Endodermal cell (in vitro differentiated cells): ENCODE data around the gene MINPP1. TPM values are rescaled to one million over a fixed set of nuclear protein-coding genes. Genes with fewer than 3 reads are reported as not detected.
"Not testable (repeated sequence)": the region's sequence is repeated elsewhere in the genome, so short reads cannot be mapped to it uniquely, and the experiment has no call there.

Experiments
- DNase-seq: peaks from one replicate; pipeline ENCODE4 v3.0.0-alpha.2; 2017
- H3K27ac ChIP-seq: 2 replicates; pipeline ENCODE4 v1.5.1; 2013; ENCODE audit warnings: mild to moderate bottlenecking, low read depth, low read length, moderate library complexity
- H3K27me3 ChIP-seq: 2 replicates; pipeline ENCODE4 v1.6.1; 2013; ENCODE audit warnings: mild to moderate bottlenecking, low read length, moderate library complexity; ENCODE audit not compliant: insufficient read depth, control insufficient read depth, poor library complexity, severe bottlenecking
- H3K36me3 ChIP-seq: 2 replicates; pipeline ENCODE4 v1.7.0; 2013; ENCODE audit warnings: mild to moderate bottlenecking, low read length, moderate library complexity; ENCODE audit not compliant: control insufficient read depth, insufficient read depth
- H3K4me1 ChIP-seq: one replicate; pipeline ENCODE4 v1.7.0; 2013; ENCODE audit warnings: low read length; ENCODE audit not compliant: control insufficient read depth, insufficient read depth
- H3K4me3 ChIP-seq: 2 replicates; pipeline ENCODE4 v1.5.1; 2013; ENCODE audit warnings: mild to moderate bottlenecking, low read length, moderate library complexity
- H3K9ac ChIP-seq: 2 replicates; pipeline ENCODE4 v1.6.1; 2013; ENCODE audit warnings: mild to moderate bottlenecking, low read length, moderate library complexity; ENCODE audit not compliant: poor library complexity, severe bottlenecking; ENCODE audit errors: extremely low read depth
- H3K9me3 ChIP-seq: 2 replicates; pipeline ENCODE4 v1.6.1; 2013; ENCODE audit warnings: mild to moderate bottlenecking, low read length, moderate library complexity; ENCODE audit not compliant: control insufficient read depth
- H3K27ac Mint-ChIP-seq: 2 replicates; pipeline ENCODE4 v1.8.0; 2020; ENCODE audit warnings: mixed read lengths
- H3K27me3 Mint-ChIP-seq: 2 replicates; pipeline ENCODE4 v1.8.0; 2021; ENCODE audit warnings: mild to moderate bottlenecking, mixed read lengths; ENCODE audit not compliant: insufficient read depth
- H3K36me3 Mint-ChIP-seq: 2 replicates; pipeline ENCODE4 v1.8.0; 2020; ENCODE audit warnings: low read depth, mixed read lengths
- H3K4me1 Mint-ChIP-seq: 2 replicates; pipeline ENCODE4 v1.8.0; 2020; ENCODE audit warnings: mixed read lengths
- H3K4me3 Mint-ChIP-seq: 2 replicates; pipeline ENCODE4 v1.8.0; 2020; ENCODE audit warnings: mild to moderate bottlenecking, moderate library complexity, mixed read lengths
- H3K9me3 Mint-ChIP-seq: 2 replicates; pipeline ENCODE4 v1.8.0; 2020; ENCODE audit warnings: mild to moderate bottlenecking, mixed read lengths
- WGBS, 2 experiments: methylation state at CpG; one replicate each; pipeline versions ENCODE4 v1.1.5 to v1.1.7; 2013; ENCODE audit warnings: missing lambda C conversion rate in 2 of 2, mixed read lengths in 1 of 2; ENCODE audit not compliant: insufficient coverage in 1 of 2, insufficient read length in 1 of 2; 5-methylcytosine and 5-hydroxymethylcytosine counted together
- long read RNA-seq, 4 experiments: library from polyadenylated mRNA in 2 of 4; library from RNA in 1 of 4; library from capped mRNA in 1 of 4; stranded (forward) in 3 of 4; unstranded in 1 of 4; transcript quantifications; one replicate each; pipeline ENCODE4 v2.0.0, GENCODE V29; 2020 to 2021; ENCODE audit warnings: inconsistent platforms in 1 of 4
- polyA plus RNA-seq, 2 experiments: library from polyadenylated mRNA; stranded (reverse); fragments of 50-300 nt; gene quantifications; one replicate each; pipeline ENCODE4 v1.2.3, GENCODE V29; 2013
- total RNA-seq, 2 donors: library from RNA; stranded (reverse); fragmentation: NEBNext Ultra II Directional in 1 of 2; extraction: Animal tissue kit (Norgen Biotek cat#: 25700) in 1 of 2; gene quantifications; 2 replicates in 1 of 2; 3 replicates in 1 of 2; pipeline ENCODE4 v1.2.1, GENCODE V29; 2021
- TF ChIP-seq, protein P1 (sequence below): fragments of 200-600 bp; sonication (generic); conservative IDR thresholded peaks from 2 replicates; pipeline ENCODE4 v1.5.0; 2021; ENCODE audit warnings: antibody characterized with exemption, mild to moderate bottlenecking

Gene MINPP1, protein sequence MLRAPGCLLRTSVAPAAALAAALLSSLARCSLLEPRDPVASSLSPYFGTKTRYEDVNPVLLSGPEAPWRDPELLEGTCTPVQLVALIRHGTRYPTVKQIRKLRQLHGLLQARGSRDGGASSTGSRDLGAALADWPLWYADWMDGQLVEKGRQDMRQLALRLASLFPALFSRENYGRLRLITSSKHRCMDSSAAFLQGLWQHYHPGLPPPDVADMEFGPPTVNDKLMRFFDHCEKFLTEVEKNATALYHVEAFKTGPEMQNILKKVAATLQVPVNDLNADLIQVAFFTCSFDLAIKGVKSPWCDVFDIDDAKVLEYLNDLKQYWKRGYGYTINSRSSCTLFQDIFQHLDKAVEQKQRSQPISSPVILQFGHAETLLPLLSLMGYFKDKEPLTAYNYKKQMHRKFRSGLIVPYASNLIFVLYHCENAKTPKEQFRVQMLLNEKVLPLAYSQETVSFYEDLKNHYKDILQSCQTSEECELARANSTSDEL
- total RNA-seq, result 10 to 100 TPM; 32.4 to 40.4 TPM
- polyA plus RNA-seq (2013, experiment 1 of 2), result 30.3 TPM
- polyA plus RNA-seq (2013, experiment 2 of 2), result 32.9 TPM
- long read RNA-seq, experiment 1, transcript MINPP1-202 (5 exons, 2,415 nt), result major isoform, 26 of 33 reads
- long read RNA-seq, experiment 1, partial matches to known transcripts, result 4 of 33 reads
- long read RNA-seq, experiment 1, other reads (novel, unspliced or antisense), result 3 of 33 reads
- long read RNA-seq, experiment 2, transcript MINPP1-202 (5 exons, 2,415 nt), result major isoform, 100 of 110 reads
- long read RNA-seq, experiment 2, partial matches to known transcripts, result 0 of 110 reads
- long read RNA-seq, experiment 2, other reads (novel, unspliced or antisense), result 8 of 110 reads
- long read RNA-seq, experiment 3, transcript MINPP1-202 (5 exons, 2,415 nt), result major isoform, 453 of 467 reads
- long read RNA-seq, experiment 3, partial matches to known transcripts, result 2 of 467 reads
- long read RNA-seq, experiment 3, other reads (novel, unspliced or antisense), result 11 of 467 reads
- long read RNA-seq, experiment 4, transcript MINPP1-202 (5 exons, 2,415 nt), result major isoform, 14 of 16 reads
- long read RNA-seq, experiment 4, partial matches to known transcripts, result 1 of 16 reads
- long read RNA-seq, experiment 4, other reads (novel, unspliced or antisense), result 0 of 16 reads

DNA sequence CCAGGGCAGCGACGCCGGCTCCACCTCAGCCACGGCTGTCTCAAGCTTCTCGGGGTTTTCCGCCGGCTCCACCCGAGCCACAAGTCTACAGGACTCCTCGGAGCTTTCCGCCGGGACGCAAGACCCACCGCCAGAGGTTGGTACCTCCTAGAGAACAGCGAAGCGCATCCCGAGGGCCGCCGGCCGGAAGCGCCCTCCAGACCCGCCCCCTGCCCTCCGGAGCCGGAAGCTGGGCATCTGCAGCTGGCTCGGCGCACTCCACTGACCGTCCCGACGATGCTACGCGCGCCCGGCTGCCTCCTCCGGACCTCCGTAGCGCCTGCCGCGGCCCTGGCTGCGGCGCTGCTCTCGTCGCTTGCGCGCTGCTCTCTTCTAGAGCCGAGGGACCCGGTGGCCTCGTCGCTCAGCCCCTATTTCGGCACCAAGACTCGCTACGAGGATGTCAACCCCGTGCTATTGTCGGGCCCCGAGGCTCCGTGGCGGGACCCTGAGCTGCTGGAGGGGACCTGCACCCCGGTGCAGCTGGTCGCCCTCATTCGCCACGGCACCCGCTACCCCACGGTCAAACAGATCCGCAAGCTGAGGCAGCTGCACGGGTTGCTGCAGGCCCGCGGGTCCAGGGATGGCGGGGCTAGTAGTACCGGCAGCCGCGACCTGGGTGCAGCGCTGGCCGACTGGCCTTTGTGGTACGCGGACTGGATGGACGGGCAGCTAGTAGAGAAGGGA is at the start of gene MINPP1:
Gene MINPP1, plus strand, starts transcription at position 254 of the 726 bp plus-strand sequence. Its CDS starts 23 bp downstream, at position 277.
- Histone ChIP-seq H3K36me3 (peaks cover 17% of the 10 kb centered on the region), H3K27me3 (no peaks in the 10 kb centered on the region), H3K4me3 (peak within 1 kb of the TSS; percentile 81), H3K27ac (peak within 1 kb of the TSS; percentile 89), H3K9me3 (no peaks in the 10 kb centered on the region), H3K9ac (peak within 1 kb of the TSS; percentile 50), H3K4me1 (peaks cover 6% of the 10 kb centered on the region)
- H3K9me3 Mint-ChIP-seq, result no peaks in the 10 kb centered on the region
- 0% methylated on average over 39 to 74 of the region's 74 CpGs for WGBS, 2 experiments
- peaks cover 12% of the 10 kb centered on the region for H3K36me3 Mint-ChIP-seq
- peak; percentile 95 for DNase-seq
- H3K4me3 Mint-ChIP-seq, result peak within 1 kb of the TSS; percentile 82
- peaks cover 15% of the 10 kb centered on the region for H3K27me3 Mint-ChIP-seq
- peak within 1 kb of the TSS; percentile 75 for H3K27ac Mint-ChIP-seq
- H3K4me1 Mint-ChIP-seq, result peaks cover 19% of the 10 kb centered on the region
- TF ChIP-seq, protein P1, sequence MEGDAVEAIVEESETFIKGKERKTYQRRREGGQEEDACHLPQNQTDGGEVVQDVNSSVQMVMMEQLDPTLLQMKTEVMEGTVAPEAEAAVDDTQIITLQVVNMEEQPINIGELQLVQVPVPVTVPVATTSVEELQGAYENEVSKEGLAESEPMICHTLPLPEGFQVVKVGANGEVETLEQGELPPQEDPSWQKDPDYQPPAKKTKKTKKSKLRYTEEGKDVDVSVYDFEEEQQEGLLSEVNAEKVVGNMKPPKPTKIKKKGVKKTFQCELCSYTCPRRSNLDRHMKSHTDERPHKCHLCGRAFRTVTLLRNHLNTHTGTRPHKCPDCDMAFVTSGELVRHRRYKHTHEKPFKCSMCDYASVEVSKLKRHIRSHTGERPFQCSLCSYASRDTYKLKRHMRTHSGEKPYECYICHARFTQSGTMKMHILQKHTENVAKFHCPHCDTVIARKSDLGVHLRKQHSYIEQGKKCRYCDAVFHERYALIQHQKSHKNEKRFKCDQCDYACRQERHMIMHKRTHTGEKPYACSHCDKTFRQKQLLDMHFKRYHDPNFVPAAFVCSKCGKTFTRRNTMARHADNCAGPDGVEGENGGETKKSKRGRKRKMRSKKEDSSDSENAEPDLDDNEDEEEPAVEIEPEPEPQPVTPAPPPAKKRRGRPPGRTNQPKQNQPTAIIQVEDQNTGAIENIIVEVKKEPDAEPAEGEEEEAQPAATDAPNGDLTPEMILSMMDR, result no peak

DNA sequence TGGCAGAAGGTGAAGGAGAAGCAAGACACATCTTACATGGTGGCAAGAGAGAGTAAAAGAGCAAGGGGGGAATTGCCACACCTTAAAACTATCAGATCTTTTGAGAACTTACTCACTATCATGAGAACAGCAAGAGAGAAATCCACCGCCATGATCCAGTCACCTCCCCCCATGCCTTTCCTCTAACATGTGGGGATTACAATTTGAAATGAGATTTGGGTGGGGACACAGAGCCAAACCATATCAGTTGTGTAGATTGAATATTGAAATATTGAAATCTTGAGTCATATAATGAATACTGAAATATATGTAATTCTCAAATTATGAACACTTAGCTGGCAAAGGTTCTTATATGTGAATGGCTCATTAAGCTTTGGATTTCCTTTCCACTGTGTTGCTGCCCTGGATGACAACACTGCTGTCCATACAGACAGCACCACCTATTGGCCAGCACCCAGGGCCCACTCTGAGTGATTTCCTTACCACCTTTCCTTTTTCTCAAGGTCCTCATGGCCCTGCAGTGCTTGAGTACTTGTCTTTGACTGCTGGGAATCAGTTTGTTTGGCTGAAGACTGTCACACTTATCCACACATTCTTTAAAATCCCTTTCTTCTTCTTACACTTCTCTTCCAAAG is 48.0 kb upstream of the MINPP1 start:
- DNase-seq, H3K9me3 Mint-ChIP-seq, H3K9ac ChIP-seq, H3K27me3 ChIP-seq, H3K27me3 Mint-ChIP-seq, H3K36me3 Mint-ChIP-seq, H3K27ac ChIP-seq, H3K9me3 ChIP-seq, H3K4me1 Mint-ChIP-seq, H3K4me1 ChIP-seq, H3K36me3 ChIP-seq, H3K27ac Mint-ChIP-seq, H3K4me3 ChIP-seq, H3K4me3 Mint-ChIP-seq: not testable (repeated sequence)
- WGBS, 2 experiments, result no CpG with 5 or more reads among the region's 1 CpG

DNA sequence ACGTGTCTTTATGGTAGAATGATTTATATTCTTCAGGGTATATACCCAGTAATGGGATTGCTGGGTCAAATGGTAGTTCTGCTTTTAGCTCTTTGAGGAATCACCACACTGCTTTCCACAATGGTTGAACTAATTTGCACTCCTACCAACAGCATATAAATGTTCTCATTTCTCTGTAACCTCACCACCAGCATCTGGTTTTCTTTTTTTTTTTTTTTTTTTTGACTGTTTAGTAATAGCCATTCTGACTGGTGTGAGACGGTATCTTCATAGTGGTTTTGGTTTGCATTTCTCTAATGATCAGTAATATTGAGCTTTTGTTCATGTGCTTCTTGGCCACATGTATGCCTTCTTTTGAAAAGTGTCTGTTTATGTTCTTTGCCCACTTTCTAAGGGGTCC is 42.9 kb upstream of the MINPP1 start:
- not testable (repeated sequence) for H3K9me3 ChIP-seq, H3K4me1 ChIP-seq, H3K27me3 Mint-ChIP-seq, H3K36me3 Mint-ChIP-seq, H3K9me3 Mint-ChIP-seq, H3K27me3 ChIP-seq, H3K4me1 Mint-ChIP-seq, H3K4me3 ChIP-seq, H3K27ac Mint-ChIP-seq, H3K9ac ChIP-seq, H3K36me3 ChIP-seq, H3K27ac ChIP-seq, H3K4me3 Mint-ChIP-seq, DNase-seq
- no CpG with 5 or more reads among the region's 2 CpGs for WGBS, 2 experiments

DNA sequence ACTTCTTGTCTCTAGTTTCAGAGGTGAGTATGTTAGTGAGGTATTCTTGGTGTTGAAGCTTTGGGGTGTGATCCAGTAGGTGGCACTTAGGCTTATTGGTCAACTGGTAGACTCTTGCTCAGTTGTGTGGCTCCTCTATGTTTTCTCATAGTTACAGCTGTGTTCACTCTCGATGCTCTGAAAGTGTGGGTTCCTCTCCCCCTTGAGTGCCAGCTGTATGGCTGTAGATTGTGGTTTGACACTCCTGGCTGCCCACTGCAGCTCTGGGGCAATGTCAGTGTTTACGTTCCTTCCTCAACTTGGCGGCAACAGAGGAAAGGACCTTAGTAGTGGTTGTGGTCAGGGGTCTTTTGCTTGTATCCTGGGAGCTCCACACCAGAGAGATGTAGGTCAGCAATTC is 37.8 kb upstream of the MINPP1 start:
- not testable (repeated sequence) for H3K9me3 ChIP-seq, H3K9me3 Mint-ChIP-seq, H3K4me1 Mint-ChIP-seq, H3K9ac ChIP-seq, H3K27ac ChIP-seq, H3K4me3 Mint-ChIP-seq, H3K27me3 ChIP-seq, H3K27me3 Mint-ChIP-seq, DNase-seq, H3K27ac Mint-ChIP-seq, H3K36me3 ChIP-seq, H3K4me1 ChIP-seq, H3K4me3 ChIP-seq, H3K36me3 Mint-ChIP-seq
- WGBS, 2 experiments, result 100% methylated on average over 1 of the region's 3 CpGs; no CpG with 5 or more reads in 1 of the 2 experiments

DNA sequence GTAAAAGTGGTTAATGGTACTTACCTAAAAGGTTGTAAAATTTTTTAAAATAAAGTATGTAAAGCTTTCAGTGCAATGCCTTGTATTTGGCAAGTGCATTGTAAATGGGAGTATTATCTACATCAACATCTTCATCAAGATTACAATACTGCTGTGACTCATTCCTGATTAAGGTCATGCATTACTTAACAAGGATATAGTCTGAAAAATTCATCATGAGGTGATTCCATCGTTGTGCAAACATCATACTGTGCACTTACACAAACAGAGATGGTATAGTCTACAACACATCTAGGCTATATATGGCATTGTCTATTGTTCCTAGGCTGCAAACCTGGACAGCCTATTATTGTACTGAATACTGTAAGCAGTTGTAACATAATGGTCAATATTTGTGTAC is 16.0 kb upstream of the MINPP1 start:
- not testable (repeated sequence) for H3K36me3 ChIP-seq, H3K4me3 ChIP-seq, H3K9me3 Mint-ChIP-seq, H3K27ac Mint-ChIP-seq, H3K4me1 ChIP-seq, H3K27me3 ChIP-seq, DNase-seq, H3K27ac ChIP-seq, H3K4me1 Mint-ChIP-seq, H3K4me3 Mint-ChIP-seq, H3K27me3 Mint-ChIP-seq, H3K36me3 Mint-ChIP-seq, H3K9me3 ChIP-seq, H3K9ac ChIP-seq
- WGBS, 2 experiments, result no CpG with 5 or more reads among the region's 1 CpG
